DMS 273 (cell line): Measurements from ENCODE around the gene OR4F6.
"Not testable (repeated sequence)": the region's sequence is repeated elsewhere in the genome, so short reads cannot be mapped to it uniquely, and the experiment has no call there.

Experiments used
- DNase-seq: peaks from one replicate; lab custom pipeline; 2025; ENCODE audit not compliant: unreplicated experiment; lab: John Stamatoyannopoulos, UW

OR4F6 gene, protein sequence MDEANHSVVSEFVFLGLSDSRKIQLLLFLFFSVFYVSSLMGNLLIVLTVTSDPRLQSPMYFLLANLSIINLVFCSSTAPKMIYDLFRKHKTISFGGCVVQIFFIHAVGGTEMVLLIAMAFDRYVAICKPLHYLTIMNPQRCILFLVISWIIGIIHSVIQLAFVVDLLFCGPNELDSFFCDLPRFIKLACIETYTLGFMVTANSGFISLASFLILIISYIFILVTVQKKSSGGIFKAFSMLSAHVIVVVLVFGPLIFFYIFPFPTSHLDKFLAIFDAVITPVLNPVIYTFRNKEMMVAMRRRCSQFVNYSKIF

GRCh38 chr15:101803209-101803608 lies at the start of gene OR4F6:
Gene OR4F6 (plus strand): TSS chr15:101803509. CDS start chr15:101805720, 2,211 bp downstream.
- DNase-seq: no peak

GRCh38 chr15:101764669-101765339 lies 38.5 kb upstream of the OR4F6 start:
- not testable (repeated sequence) for DNase-seq

GRCh38 chr15:101765340-101765671 lies 38.0 kb upstream of the OR4F6 start:
- not testable (repeated sequence) for DNase-seq

GRCh38 chr15:101765772-101766456 lies 37.4 kb upstream of the OR4F6 start:
- no peak for DNase-seq

DNA sequence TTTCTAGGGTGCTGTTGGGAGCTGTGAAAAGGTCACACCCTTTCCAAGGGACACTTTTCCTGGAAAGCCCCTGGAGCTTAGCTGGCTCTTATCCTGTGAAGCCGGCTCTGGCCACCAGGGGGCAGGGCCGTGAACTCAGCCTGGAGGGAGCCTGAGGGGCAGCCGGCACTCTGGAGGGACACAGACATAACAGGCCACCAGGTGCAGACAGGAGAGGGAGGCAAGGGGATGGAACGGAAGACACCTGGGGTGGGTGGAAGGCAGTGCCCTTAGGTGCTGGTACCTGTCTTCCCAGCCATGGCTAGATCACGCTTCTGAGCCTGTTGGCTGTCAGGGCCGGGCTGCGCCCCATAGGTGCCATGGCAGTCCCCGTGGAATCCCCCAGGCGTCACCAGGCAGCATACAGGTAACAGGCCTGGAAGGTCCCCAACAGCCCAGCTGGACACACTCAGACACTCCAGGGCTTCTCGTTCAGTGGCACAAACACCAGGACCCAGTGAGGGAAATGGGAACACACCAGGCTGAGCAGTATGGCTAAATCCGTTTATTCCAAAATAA lies 36.1 kb upstream of the OR4F6 start:
- not testable (repeated sequence) for DNase-seq

DNA sequence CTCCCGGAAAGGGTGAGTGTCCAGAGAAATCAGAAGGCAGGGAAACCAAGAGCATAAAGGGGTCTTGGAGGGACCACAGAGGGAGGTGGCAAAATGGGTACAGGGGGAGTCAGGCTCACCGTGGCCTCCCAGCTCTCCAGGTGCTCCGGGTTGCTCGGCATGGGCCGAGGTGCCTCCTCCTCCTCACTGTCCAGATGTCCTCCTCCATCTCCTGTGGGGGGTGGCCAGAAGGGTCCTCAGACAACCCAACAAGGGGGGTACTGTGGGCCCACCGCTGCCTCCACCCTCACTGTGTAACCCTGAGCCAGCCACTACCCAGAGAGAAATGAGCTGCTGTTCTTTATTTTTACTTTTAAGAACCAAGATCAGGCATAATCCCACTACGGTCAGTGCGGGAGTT lies 30.4 kb upstream of the OR4F6 start:
- DNase-seq: no peak

GRCh38 chr15:101773496-101774100 lies 29.7 kb upstream of the OR4F6 start:
- peak; percentile 31 for DNase-seq

- no peak for DNase-seq
Measured at GRCh38 chr15:101775136-101775535, 28.2 kb upstream of the OR4F6 start.

GRCh38 chr15:101778576-101778975 lies 24.7 kb upstream of the OR4F6 start:
- not testable (repeated sequence) for DNase-seq

GRCh38 chr15:101780225-101780624 lies 23.1 kb upstream of the OR4F6 start:
- peak; percentile 56 for DNase-seq

DNA sequence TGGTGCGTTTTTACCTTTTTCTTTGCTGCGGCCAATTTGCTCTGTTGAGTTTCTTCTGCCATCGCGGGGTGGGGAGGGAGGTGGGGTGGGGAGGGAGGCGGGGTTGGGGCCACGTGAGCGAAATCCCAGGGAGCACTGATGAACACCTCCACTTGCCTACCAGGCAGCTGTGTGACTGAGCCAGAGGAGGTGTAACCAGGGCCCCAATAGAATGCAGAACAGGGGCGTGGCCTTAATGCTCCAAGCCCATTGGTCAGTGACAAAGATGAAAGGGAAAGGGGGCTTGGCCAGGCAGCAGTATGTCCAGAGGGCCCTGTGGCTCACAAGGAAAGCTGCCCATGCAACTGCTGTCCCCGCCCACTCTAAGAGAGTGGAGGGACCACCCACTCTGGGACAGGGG lies 21.4 kb upstream of the OR4F6 start:
- no peak for DNase-seq

- no peak for DNase-seq
Measured at GRCh38 chr15:101784644-101785043, 18.7 kb upstream of the OR4F6 start.

DNA sequence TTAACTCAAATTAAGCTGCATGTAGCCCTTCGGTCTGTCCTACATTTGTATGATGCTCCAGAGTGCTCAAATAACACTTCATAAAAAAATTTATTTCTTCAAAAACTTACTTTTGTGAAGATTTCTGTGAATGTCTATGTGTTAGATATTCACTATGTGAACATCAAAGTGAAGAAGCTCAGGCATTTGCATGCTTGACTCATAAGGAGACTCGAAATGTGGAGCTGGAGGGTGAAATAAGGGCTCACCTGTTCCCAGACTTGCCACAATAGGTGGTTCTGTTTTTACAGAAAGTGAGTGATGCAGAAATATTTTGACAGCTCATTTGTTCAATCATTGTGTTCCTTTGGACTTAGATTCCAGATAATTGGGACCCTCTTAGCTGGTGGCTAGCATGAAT lies 16.9 kb upstream of the OR4F6 start:
- DNase-seq: not testable (repeated sequence)

DNA sequence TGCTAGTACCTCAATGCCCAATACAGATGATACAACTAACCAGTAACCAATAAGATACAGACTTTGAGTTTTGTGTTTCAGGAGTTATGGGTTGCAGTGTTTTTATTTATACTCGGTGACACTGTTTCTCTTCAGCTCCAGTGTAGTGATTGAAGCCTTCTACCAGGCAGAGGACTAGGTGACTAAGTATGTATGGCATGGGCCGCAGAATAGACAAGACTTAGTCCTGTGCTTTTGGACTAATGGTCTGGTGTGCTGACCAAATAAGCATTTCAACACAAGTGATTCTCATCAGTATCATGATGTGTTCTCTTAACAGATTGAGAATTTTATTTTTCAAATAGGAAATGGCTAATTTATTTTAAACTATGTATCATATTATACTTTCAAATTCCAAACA lies 15.3 kb upstream of the OR4F6 start:
- not testable (repeated sequence) for DNase-seq

DNA sequence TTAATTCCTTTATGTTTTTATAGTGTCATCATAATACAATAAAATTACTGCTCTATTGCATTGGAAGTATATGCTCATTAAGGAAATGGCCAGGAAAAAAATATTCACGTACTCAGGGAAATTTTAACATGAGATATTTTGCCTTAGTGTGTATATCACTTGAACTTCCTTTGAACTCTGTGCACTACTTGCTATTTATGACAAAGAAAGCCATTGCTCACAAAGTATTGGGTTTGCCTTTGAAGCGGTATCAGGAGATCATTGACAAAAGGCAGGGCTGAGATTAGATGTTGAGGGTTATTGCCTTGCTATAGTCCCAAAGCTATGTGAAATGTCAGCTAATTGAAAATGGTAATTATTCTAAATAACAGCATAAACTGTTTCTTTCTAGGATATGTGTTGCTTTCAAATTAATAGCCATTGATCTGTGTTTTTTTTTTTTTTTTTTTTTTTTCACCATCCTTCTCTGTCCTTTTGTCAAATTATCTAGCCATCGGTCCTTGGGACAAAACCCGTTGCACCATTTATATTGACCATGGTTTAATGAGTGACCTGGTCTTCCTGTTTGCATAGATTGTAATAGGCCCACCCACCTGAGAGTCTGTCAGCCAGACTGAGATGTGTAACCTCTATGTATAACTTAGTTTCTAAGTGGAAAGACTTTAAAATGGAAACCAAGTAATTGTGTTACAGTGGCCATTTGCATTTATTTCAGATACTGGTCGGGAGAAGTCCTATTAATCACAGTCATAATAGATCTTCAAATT lies 14.6 kb upstream of the OR4F6 start:
- DNase-seq: not testable (repeated sequence)

DNA sequence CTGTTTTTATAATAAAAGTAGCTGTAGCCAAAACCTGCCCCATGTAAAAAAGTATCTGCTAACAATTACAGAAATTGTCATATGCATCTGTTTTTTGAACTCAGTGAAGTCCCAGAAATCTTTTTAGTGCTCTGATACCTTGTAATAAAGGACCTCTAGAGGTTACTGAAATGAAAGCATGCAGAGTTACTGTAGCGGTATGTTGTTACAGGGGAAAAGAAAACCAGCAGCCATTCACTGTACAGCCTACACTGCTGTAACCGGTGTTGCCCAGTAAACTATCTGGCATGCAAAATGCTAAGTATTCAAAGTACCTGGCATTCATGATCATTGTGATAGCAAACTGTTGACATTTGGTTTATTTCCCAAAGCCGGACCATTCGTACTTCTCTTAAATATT lies 12.6 kb upstream of the OR4F6 start:
- DNase-seq: not testable (repeated sequence)

- not testable (repeated sequence) for DNase-seq
Measured at GRCh38 chr15:101793981-101794380, 9.3 kb upstream of the OR4F6 start.

GRCh38 chr15:101795455-101795854 lies 7.9 kb upstream of the OR4F6 start:
- no peak for DNase-seq

DNA sequence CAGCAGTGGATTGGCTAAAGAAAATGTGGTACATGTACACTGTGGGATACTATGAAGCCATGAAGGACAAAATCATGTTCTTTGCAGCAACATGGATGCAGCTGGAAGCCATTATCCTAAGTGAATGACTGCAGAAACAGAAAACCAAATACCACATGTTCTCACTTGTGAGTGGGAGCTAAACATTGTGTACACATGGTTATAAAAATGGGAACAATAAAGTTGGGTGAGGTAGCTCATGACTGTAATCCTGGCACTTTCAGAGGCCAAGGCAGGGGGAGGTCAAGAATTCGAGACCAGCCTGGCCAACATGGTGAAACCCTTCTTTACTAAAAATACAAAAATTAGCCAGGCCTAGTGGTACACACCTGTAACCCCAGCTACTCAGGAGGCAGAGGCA lies 3.6 kb upstream of the OR4F6 start:
- no peak for DNase-seq

DNA sequence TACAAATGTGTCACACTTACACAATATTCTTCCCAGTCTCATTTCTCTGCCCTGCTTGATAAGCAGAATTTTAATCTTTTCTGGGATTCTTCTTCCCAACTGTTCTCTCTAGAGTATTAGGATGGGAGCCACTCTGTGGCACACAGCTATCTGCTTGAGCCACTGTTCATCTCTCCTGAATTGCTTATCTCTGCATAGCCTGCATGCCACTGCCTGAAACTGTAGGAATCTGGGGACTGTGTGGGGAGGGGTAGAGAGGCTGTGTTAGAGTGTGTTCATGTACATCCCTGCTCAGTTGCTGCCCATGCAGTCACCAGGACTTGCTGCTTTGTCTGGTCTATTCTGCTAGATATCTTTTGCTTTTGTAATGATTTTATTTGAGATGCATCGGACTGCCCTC lies 2.3 kb upstream of the OR4F6 start:
- DNase-seq: no peak

DNA sequence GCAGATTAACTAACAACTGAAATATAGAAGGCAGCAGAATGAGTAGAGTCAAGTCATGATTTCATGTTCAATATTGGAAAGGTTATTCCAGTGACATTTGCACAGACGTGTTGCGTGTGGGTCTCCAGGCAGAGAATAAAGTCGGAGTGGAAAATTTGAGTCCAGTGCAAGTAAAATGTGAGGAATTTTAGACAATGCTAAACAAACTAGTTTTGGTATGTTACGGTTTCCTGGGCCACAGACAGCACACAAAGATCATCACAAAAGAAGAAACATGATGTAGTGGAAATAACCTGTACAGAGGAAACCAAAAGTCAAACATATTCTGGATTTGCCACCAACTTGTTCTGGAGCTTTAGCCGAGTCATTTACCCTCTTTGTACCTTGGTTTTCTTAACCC lies 367 bp downstream of the OR4F6 start:
- no peak for DNase-seq
